Breast epithelium (tissue), 3 donors: Measurements from ENCODE around the gene KIDINS220.

Source experiments
- POLR2AphosphoS5 ChIP-seq, 3 donors: sonication (generic); formaldehyde crosslinking; IDR thresholded peaks; one replicate each; pipeline ENCODE4 v1.6.1; 2017; ENCODE audit warnings: antibody characterized with exemption in 3 of 3
- TF ChIP-seq, protein P1 (sequence below), 3 donors: fragments of 450-650 bp; IDR thresholded peaks; one replicate each; pipeline ENCODE4 v1.5.1; 2016 to 2017; ENCODE audit warnings: antibody characterized with exemption in 3 of 3, mild to moderate bottlenecking in 3 of 3, moderate library complexity in 3 of 3

DNA sequence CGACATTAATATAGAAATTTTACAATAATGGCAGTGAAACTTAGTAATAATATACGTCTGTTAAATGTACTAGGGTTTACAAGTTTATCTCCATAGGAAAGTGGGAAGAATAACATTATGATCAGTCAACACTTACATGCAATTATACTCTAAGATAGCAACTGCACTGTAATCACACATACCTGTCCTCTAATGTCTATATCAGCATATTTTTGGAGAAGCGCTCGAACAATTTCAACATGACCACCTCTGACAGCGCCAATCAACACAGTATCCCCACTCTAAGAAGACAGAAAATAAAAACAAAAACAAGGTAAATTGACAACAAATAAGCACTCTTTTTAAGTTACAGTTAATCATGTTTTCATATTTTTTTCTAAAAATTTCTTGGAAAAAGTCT is 37.2 kb downstream of the KIDINS220 start:
- TF ChIP-seq, protein P1, sequence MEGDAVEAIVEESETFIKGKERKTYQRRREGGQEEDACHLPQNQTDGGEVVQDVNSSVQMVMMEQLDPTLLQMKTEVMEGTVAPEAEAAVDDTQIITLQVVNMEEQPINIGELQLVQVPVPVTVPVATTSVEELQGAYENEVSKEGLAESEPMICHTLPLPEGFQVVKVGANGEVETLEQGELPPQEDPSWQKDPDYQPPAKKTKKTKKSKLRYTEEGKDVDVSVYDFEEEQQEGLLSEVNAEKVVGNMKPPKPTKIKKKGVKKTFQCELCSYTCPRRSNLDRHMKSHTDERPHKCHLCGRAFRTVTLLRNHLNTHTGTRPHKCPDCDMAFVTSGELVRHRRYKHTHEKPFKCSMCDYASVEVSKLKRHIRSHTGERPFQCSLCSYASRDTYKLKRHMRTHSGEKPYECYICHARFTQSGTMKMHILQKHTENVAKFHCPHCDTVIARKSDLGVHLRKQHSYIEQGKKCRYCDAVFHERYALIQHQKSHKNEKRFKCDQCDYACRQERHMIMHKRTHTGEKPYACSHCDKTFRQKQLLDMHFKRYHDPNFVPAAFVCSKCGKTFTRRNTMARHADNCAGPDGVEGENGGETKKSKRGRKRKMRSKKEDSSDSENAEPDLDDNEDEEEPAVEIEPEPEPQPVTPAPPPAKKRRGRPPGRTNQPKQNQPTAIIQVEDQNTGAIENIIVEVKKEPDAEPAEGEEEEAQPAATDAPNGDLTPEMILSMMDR (IDR thresholded peaks at IDR 0.05) = no peak
- TF ChIP-seq POLR2AphosphoS5 (IDR thresholded peaks at IDR 0.05) = no peak
